Measurements from ENCODE around the gene SAA4. TPM values are rescaled to one million over a fixed set of nuclear protein-coding genes. Genes with fewer than 3 reads are reported as not detected.
"Not testable (repeated sequence)": the region's sequence is repeated elsewhere in the genome, so short reads cannot be mapped to it uniquely, and the experiment has no call there.

The SAA4 gene
- polyA plus RNA-seq, 1 donor from 2014 or later = 0.58 TPM

DNA sequence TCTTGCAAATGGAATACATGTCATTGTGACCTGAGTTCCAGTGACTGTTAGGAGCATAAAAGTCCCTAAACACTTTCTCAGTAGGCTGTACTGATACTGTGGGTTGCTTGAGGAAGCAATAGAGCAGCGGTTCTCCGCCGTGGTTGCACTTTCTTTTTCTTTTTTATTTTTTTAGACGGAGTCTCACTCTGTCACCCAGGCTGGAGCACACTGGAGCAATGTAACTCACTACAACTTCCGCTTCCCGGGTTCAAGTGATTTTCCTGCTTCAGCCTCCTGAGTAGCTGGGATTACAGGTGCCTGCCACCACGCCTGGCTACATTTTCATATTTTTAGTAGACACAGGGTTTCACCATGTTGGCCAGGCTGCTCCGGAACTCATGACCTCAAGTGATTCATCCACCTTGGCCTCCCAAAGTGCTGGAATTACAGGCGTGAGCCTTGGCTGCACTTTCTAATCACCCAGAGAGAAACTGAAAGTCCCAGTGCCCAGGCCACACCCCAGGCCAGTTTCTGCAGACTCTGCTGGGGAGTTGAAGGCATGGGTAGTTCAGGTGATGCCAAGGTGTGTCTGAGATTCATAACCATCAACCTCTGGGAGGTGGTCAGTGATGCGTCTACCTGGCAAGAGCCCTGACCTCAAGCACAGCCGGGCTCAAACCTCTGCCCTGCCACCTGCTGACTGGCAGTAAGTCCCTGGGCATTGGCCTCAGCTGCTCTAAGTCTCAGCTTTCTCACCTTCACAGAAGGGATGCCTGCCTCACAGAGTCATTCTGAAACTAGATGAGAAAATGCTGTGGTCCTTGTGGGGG is 10.0 kb upstream of the SAA4 start:
- H3K27me3 ChIP-seq (ENCODE audit: insufficient read depth, low read depth, low read length); H3K9me3 ChIP-seq (ENCODE audit: low read length); H3K79me2 ChIP-seq (replicated peaks; ENCODE audit: insufficient read depth, low read length); H3K4me2 ChIP-seq (ENCODE audit: low read length); H3K9me2 ChIP-seq (ENCODE audit: insufficient read depth, low read length); H3K4me3 ChIP-seq (ENCODE audit: low read length); H3K36me3 ChIP-seq (ENCODE audit: insufficient read depth, low read length); H3K9ac ChIP-seq (ENCODE audit: low read length); H3K27ac ChIP-seq (ENCODE audit: low read length); H3F3A ChIP-seq (ENCODE audit: insufficient read depth, low read length, poor library complexity, severe bottlenecking); H4K20me1 ChIP-seq (ENCODE audit: insufficient read depth); H2AFZ ChIP-seq (ENCODE audit: low read depth, low read length): not testable (repeated sequence)

GRCh38 chr11:18245396-18245795 is 8.8 kb upstream of the SAA4 start:
- no peak for TF ChIP-seq EZH2 (IDR thresholded peaks at IDR 0.05; ENCODE audit: borderline replicate concordance, insufficient read depth, low read length, poor library complexity, severe bottlenecking)
- no peak for TF ChIP-seq RAD21 (conservative IDR thresholded peaks at IDR 0.05)
- no peak for TF ChIP-seq MXI1 (conservative IDR thresholded peaks at IDR 0.05; ENCODE audit: poor library complexity, severe bottlenecking)
- TF ChIP-seq, protein P1, sequence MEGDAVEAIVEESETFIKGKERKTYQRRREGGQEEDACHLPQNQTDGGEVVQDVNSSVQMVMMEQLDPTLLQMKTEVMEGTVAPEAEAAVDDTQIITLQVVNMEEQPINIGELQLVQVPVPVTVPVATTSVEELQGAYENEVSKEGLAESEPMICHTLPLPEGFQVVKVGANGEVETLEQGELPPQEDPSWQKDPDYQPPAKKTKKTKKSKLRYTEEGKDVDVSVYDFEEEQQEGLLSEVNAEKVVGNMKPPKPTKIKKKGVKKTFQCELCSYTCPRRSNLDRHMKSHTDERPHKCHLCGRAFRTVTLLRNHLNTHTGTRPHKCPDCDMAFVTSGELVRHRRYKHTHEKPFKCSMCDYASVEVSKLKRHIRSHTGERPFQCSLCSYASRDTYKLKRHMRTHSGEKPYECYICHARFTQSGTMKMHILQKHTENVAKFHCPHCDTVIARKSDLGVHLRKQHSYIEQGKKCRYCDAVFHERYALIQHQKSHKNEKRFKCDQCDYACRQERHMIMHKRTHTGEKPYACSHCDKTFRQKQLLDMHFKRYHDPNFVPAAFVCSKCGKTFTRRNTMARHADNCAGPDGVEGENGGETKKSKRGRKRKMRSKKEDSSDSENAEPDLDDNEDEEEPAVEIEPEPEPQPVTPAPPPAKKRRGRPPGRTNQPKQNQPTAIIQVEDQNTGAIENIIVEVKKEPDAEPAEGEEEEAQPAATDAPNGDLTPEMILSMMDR (IDR thresholded peaks at IDR 0.05; ENCODE audit: poor library complexity, severe bottlenecking) = no peak
- no peak for TF ChIP-seq EP300 (conservative IDR thresholded peaks at IDR 0.05; ENCODE audit: poor library complexity, severe bottlenecking)
- TF ChIP-seq TAF1 (IDR thresholded peaks at IDR 0.05; ENCODE audit: low read depth) = no peak
- no peak for TF ChIP-seq POLR2AphosphoS5 (IDR thresholded peaks at IDR 0.05)
- TF ChIP-seq, protein P2, sequence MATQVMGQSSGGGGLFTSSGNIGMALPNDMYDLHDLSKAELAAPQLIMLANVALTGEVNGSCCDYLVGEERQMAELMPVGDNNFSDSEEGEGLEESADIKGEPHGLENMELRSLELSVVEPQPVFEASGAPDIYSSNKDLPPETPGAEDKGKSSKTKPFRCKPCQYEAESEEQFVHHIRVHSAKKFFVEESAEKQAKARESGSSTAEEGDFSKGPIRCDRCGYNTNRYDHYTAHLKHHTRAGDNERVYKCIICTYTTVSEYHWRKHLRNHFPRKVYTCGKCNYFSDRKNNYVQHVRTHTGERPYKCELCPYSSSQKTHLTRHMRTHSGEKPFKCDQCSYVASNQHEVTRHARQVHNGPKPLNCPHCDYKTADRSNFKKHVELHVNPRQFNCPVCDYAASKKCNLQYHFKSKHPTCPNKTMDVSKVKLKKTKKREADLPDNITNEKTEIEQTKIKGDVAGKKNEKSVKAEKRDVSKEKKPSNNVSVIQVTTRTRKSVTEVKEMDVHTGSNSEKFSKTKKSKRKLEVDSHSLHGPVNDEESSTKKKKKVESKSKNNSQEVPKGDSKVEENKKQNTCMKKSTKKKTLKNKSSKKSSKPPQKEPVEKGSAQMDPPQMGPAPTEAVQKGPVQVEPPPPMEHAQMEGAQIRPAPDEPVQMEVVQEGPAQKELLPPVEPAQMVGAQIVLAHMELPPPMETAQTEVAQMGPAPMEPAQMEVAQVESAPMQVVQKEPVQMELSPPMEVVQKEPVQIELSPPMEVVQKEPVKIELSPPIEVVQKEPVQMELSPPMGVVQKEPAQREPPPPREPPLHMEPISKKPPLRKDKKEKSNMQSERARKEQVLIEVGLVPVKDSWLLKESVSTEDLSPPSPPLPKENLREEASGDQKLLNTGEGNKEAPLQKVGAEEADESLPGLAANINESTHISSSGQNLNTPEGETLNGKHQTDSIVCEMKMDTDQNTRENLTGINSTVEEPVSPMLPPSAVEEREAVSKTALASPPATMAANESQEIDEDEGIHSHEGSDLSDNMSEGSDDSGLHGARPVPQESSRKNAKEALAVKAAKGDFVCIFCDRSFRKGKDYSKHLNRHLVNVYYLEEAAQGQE (IDR thresholded peaks at IDR 0.05; ENCODE audit: borderline replicate concordance) = no peak
- Histone ChIP-seq H3K36me3 (ENCODE audit: insufficient read depth, low read length) (no peaks in the 10 kb centered on the region), H3K79me2 (replicated peaks; ENCODE audit: insufficient read depth, low read length) (no peaks in the 10 kb centered on the region), H3K4me2 (ENCODE audit: low read length) (no peak overlapping the region), H4K20me1 (ENCODE audit: insufficient read depth) (no peaks in the 10 kb centered on the region), H3K9ac (ENCODE audit: low read length) (no peak overlapping the region), H3K27me3 (ENCODE audit: insufficient read depth, low read depth, low read length) (no peaks in the 10 kb centered on the region), H3K4me3 (ENCODE audit: low read length) (no peak overlapping the region), H3K9me3 (ENCODE audit: low read length) (no peaks in the 10 kb centered on the region), H2AFZ (ENCODE audit: low read depth, low read length) (no peak overlapping the region), H3K27ac (ENCODE audit: low read length) (no peak overlapping the region), H3F3A (ENCODE audit: insufficient read depth, low read length, poor library complexity, severe bottlenecking) (no peaks in the 10 kb centered on the region), H3K9me2 (ENCODE audit: insufficient read depth, low read length) (no peaks in the 10 kb centered on the region)
